Measurements from ENCODE around the gene AOAH.

The AOAH gene

GRCh38 chr7:36521911-36522310 is 202.4 kb downstream of the AOAH start:
- no peak for TF ChIP-seq CTCF (conservative IDR thresholded peaks at IDR 0.05; ENCODE audit: control insufficient read depth, insufficient read depth, low read depth, low read length)
- no peak overlapping the region for H3K4me3 ChIP-seq (ENCODE audit: control insufficient read depth, low read depth, low read length)
- no peak for DNase-seq (ENCODE audit: low read depth)

GRCh38 chr7:36521133-36521532 is 203.2 kb downstream of the AOAH start:
- DNase-seq (ENCODE audit: low read depth): no peak
- no peak overlapping the region for H3K4me3 ChIP-seq (ENCODE audit: control insufficient read depth, low read depth, low read length)
- TF ChIP-seq CTCF (conservative IDR thresholded peaks at IDR 0.05; ENCODE audit: control insufficient read depth, insufficient read depth, low read depth, low read length): no peak

- no peak overlapping the region for H3K4me3 ChIP-seq (ENCODE audit: control insufficient read depth, low read depth, low read length)
Measured at GRCh38 chr7:36515847-36516246, 208.4 kb downstream of the AOAH start.

GRCh38 chr7:36514289-36515243 is 209.7 kb downstream of the AOAH start:
- H3K4me3 ChIP-seq (ENCODE audit: control insufficient read depth, low read depth, low read length): no peak overlapping the region
- TF ChIP-seq CTCF (conservative IDR thresholded peaks at IDR 0.05; ENCODE audit: control insufficient read depth, insufficient read depth, low read depth, low read length): no peak
- DNase-seq (ENCODE audit: low read depth): no peak

More at GRCh38 chr7:36515847-36516246, 208.4 kb downstream of the AOAH start:
- DNase-seq (ENCODE audit: low read depth): no peak
- TF ChIP-seq CTCF (conservative IDR thresholded peaks at IDR 0.05; ENCODE audit: control insufficient read depth, insufficient read depth, low read depth, low read length): no peak

GRCh38 chr7:36513393-36513792 is 210.9 kb downstream of the AOAH start:
- no peak overlapping the region for H3K4me3 ChIP-seq (ENCODE audit: control insufficient read depth, low read depth, low read length)
- no peak for TF ChIP-seq CTCF (conservative IDR thresholded peaks at IDR 0.05; ENCODE audit: control insufficient read depth, insufficient read depth, low read depth, low read length)
- DNase-seq (ENCODE audit: low read depth): no peak

GRCh38 chr7:36512616-36513015 is 211.7 kb downstream of the AOAH start:
- TF ChIP-seq CTCF (conservative IDR thresholded peaks at IDR 0.05; ENCODE audit: control insufficient read depth, insufficient read depth, low read depth, low read length): no peak
- no peak overlapping the region for H3K4me3 ChIP-seq (ENCODE audit: control insufficient read depth, low read depth, low read length)
- DNase-seq (ENCODE audit: low read depth): no peak

Data from fibroblast of mammary gland (primary cell).